Activated T-cell treated with anti-CD3 and anti-CD28 coated beads, Interleukin-2, amount 50 U/mL, for 4 hours (primary cell): ENCODE measurements around the gene MSANTD2. TPM values are rescaled to one million over a fixed set of nuclear protein-coding genes. Genes with fewer than 3 reads are reported as not detected.
A peak's percentile ranks its signal among the peaks of the same experiment; 100 is the strongest.

Source experiments
- ATAC-seq, 2 donors: fragments of 200-7000 bp; cut with Tn5 transposase; one replicate each; pipeline ENCODE4 v1.10.0; 2021
- DNase-seq: peaks from one replicate; pipeline ENCODE4 v3.0.0-alpha.2; 2020
- H3K27me3 Mint-ChIP-seq: one replicate; pipeline ENCODE4 v1.8.0; 2021; ENCODE audit warnings: low read depth, mixed read lengths
- H3K36me3 Mint-ChIP-seq: one replicate; pipeline ENCODE4 v1.8.0; 2022; ENCODE audit warnings: mixed read lengths; ENCODE audit not compliant: insufficient read depth
- H3K4me1 Mint-ChIP-seq: one replicate; pipeline ENCODE4 v1.8.0; 2021; ENCODE audit warnings: low read depth, mixed read lengths
- H3K4me3 Mint-ChIP-seq: one replicate; pipeline ENCODE4 v1.8.0; 2021; ENCODE audit warnings: mild to moderate bottlenecking, moderate library complexity, mixed read lengths
- H3K9me3 Mint-ChIP-seq: one replicate; pipeline ENCODE4 v1.8.0; 2021; ENCODE audit warnings: mixed read lengths
- total RNA-seq, 3 donors: library from RNA; stranded (reverse); gene quantifications; one replicate each; pipeline ENCODE4 v1.2.1, GENCODE V29; 2021

MSANTD2 gene
- total RNA-seq, 3 donors from 2014 or later = 9.0 to 10.2 (median 9.2) TPM

DNA sequence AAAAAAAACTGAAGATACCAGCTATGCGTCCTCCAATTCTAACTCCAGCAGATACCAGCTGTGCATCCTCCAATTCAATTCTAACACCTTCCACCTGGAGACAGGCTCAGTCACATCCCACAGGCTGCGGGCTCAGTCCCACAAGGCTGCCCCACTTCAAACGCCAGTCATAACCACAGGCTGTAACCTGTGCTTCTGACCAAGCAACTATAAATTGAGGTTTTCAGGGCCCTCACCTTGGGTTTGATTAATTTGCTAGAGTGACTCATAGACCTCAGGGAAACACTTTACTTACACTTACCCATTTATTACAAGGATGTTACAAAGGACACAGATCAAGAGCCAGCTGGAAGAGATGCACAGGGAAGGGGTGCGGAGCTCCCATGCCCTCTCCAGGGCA is 32.4 kb upstream of the MSANTD2 start:
- Mint-ChIP-seq H3K9me3 (no peaks in the 10 kb centered on the region), H3K4me3 (no peak overlapping the region), H3K4me1 (peaks cover 6% of the 10 kb centered on the region), H3K27me3 (peaks cover 14% of the 10 kb centered on the region), H3K36me3 (no peaks in the 10 kb centered on the region)
- ATAC-seq = no peak
- no peak for DNase-seq

DNA sequence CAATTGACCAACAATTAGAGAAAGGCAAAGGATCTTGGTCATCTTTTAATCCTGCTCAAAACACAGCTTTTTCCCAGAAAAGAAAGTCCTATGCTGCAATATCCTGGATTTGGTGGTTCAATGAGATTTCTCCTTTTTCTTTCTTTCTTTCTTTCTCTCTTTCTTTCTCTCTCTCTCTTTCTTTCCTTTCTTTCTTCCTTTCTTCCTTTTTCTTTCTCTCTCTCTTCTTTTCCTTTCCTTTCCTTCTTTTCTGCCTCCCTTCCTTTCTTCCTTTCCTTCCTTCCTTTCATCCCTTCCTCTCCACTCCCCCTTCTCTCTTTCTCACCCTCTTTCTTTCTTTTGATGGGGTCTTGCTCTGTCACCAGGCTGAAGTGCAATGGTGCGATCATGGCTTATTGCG is 31.7 kb upstream of the MSANTD2 start:
- Mint-ChIP-seq H3K4me3 (no peak overlapping the region), H3K27me3 (peaks cover 12% of the 10 kb centered on the region), H3K36me3 (no peaks in the 10 kb centered on the region), H3K4me1 (peaks cover 5% of the 10 kb centered on the region), H3K9me3 (no peaks in the 10 kb centered on the region)
- DNase-seq (no peak), ATAC-seq (no peak)

DNA sequence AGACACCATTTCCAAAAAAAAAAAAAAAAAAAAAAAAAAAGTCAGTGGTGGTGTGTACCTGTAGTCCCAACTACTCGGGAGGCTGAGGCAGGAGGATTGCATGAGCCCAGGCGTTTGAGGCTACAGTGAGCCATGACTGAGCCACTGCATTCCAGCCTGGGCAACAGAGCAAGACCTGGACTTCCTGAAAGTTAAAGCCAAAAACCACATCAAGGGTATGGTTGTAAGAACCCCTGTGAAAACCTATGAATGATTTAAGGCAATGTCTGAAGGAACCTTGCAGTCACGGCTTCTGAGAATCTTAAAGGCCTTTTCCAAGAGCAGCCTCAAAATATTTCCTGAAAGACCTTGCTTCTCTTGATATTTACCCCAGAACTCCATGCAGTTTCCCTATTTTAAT is 30.5 kb upstream of the MSANTD2 start:
- DNase-seq (no peak), ATAC-seq (no peak)
- Mint-ChIP-seq H3K36me3 (no peaks in the 10 kb centered on the region), H3K27me3 (peaks cover 5% of the 10 kb centered on the region), H3K4me1 (no peaks in the 10 kb centered on the region), H3K4me3 (no peak overlapping the region), H3K9me3 (no peaks in the 10 kb centered on the region)

DNA sequence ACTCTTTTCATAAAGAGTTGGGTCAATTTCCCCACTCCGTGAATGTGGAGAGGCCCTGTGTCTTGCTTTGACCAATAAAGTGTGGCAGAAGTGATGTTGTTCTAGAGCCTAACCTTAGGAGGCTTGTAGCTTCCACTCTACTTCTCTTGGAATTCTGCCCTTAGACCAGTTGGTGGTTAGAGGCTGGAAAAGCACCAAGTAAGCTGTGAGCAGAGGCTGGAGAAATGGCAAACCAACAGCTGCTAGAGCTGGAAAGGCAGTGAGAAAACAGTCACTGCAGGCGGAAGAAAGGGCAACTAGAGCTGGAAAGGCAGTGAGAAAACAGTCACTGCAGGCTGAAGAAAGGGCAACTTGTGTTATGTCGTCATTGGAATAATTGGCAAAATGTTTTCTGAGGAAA is 29.8 kb upstream of the MSANTD2 start:
- H3K9me3 Mint-ChIP-seq = no peaks in the 10 kb centered on the region
- H3K36me3 Mint-ChIP-seq = no peaks in the 10 kb centered on the region
- DNase-seq (no peak), ATAC-seq (no peak)
- H3K27me3 Mint-ChIP-seq = peaks cover 9% of the 10 kb centered on the region
- no peak overlapping the region for H3K4me3 Mint-ChIP-seq
- no peaks in the 10 kb centered on the region for H3K4me1 Mint-ChIP-seq

DNA sequence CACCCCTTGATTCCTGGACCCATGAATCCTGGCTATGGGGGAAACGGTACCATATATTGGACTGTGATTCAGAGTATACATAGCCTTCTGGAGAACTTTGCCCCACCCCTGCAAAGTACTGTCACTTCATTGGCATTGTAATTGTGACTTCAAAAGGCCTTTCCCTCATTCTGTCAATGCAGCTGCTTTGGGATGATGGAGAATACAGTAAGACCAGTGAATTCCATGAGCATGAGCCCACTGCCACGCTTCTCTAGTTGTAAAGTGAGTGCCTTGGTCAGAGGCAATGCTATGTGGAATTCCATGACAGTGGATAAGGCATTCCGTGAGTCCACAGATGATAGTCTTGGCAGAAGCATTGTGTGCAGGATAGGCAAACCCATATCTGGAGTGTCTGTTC is 25.7 kb upstream of the MSANTD2 start:
- H3K36me3 Mint-ChIP-seq = no peaks in the 10 kb centered on the region
- H3K4me1 Mint-ChIP-seq = no peaks in the 10 kb centered on the region
- H3K9me3 Mint-ChIP-seq = no peaks in the 10 kb centered on the region
- DNase-seq (no peak), ATAC-seq (no peak)
- H3K27me3 Mint-ChIP-seq = peaks cover 17% of the 10 kb centered on the region
- H3K4me3 Mint-ChIP-seq = no peak overlapping the region

DNA sequence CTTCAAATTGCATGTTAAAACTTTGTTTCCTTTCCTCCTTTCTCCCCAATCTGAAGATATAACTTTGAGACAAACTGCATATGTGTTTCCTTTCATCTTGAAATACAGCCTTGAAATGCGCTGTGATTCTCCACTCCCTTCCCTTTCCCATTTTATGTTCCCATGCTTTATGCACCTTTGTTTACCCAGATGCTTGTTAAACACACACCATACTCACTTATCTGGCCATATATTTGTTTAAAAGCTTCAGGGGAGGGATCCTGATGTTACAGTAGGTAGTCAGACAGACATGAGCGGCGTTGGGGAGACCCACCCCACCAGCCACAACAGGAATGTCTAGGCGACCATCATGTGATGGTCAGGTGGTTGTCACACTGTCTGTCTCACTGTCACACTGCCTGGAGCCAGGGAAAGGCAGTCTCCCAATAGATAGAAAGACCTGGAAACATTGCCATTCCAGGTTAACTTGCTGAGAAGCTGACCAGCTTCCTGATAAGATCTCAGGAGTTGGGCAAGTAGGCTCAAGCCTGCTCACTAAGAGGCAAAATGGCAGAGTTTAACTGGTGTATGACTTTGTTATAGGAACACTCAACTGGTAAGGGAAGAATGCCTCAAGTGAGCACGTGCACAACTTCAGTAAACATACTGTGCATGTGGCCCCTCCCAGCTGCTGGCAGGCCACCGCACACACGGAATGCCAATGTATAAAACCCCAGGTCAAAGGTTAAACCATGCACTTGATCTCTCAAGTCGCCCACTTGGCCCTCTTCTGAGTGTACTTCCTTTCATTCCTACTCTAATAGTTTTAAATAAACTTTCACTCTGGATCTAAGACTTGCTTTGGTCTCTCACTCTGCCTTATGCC is 23.5 kb upstream of the MSANTD2 start:
- Mint-ChIP-seq H3K4me3 (no peak overlapping the region), H3K36me3 (no peaks in the 10 kb centered on the region), H3K27me3 (peaks cover 30% of the 10 kb centered on the region), H3K4me1 (no peaks in the 10 kb centered on the region), H3K9me3 (no peaks in the 10 kb centered on the region)
- no peak for DNase-seq
- ATAC-seq = no peak

DNA sequence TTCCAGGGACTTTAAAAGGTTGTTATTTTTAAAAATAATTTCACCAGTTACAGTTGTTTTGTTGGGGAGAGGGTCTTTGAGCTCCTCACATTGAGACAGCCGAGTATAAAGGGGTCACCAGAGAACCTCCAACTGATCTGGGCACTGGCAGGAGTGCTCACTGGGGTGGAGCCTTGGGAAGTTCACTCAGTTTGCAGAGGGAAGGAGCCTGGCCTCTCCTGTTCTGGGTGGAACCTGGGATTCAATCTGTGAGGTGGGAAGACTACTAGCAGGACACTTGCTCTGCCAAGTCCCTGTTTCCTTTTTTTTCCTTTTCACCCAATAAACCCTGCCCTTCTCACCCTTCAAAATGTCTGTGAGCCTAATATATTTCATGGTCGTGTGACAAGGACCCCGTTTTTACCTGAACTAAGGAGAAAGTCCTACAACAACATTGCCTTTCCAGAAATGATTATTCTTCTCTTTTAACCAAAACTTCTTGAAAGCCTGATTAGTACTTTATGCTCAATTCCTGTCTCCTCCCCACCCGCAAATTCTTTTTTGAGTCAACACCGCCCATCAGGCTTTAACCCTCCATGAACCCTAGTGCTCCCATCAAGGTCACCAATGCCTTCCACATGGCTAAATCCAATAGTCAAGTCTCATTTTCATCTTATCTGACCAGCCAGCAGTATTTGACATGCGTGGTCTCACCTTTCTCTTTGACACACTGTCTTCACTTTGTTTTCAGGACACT is 22.0 kb upstream of the MSANTD2 start:
- Mint-ChIP-seq H3K4me1 (no peaks in the 10 kb centered on the region), H3K9me3 (no peaks in the 10 kb centered on the region), H3K36me3 (no peaks in the 10 kb centered on the region), H3K27me3 (peaks cover 39% of the 10 kb centered on the region), H3K4me3 (no peak overlapping the region)
- DNase-seq = no peak
- ATAC-seq = no peak

DNA sequence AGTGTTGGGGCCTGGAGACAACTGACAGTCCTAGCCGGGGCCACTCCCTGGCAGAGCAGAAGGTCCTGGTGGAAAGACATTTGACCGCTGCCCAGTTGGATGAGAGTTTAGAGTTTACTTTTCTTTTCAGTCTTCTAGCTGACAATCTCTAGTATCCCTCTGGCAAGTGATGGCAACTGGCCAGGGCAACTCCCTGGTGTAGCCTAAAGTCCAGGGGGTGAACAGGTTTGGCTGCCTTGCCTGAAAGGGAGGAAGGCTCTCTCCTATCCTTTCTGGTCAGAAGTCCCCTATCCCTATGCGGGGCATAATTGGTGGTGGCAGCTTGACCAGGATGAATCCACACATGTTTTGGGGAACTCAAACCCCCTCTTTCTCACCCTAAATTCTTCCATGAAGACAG is 16.8 kb upstream of the MSANTD2 start:
- Mint-ChIP-seq H3K36me3 (no peaks in the 10 kb centered on the region), H3K4me3 (no peak overlapping the region), H3K27me3 (peaks cover 40% of the 10 kb centered on the region), H3K4me1 (no peaks in the 10 kb centered on the region), H3K9me3 (no peaks in the 10 kb centered on the region)
- ATAC-seq (no peak), DNase-seq (no peak)

DNA sequence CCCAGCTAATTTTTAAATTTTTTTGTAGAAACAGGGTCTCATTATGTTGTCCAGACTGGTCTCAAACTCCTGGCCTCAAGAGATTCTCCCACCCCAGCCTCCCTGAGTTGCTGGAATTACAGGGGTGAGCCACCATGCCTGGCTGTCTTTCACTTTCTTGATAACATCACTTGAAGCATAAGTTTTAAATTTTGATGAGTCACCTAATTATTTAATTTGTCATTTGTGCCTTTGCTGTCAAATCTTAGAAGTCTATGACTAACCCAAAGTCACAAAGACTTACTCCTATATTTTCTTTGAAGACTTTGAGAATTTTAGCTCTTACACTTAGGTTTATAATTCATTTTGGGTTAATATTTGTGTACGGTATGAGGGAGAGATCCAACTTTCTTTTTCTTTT is 14.5 kb upstream of the MSANTD2 start:
- H3K4me1 Mint-ChIP-seq = no peaks in the 10 kb centered on the region
- DNase-seq (no peak), ATAC-seq (peak in 1 of 2 donors; percentile 48)
- no peak overlapping the region for H3K4me3 Mint-ChIP-seq
- peaks cover 29% of the 10 kb centered on the region for H3K27me3 Mint-ChIP-seq
- H3K36me3 Mint-ChIP-seq = no peaks in the 10 kb centered on the region
- no peaks in the 10 kb centered on the region for H3K9me3 Mint-ChIP-seq

DNA sequence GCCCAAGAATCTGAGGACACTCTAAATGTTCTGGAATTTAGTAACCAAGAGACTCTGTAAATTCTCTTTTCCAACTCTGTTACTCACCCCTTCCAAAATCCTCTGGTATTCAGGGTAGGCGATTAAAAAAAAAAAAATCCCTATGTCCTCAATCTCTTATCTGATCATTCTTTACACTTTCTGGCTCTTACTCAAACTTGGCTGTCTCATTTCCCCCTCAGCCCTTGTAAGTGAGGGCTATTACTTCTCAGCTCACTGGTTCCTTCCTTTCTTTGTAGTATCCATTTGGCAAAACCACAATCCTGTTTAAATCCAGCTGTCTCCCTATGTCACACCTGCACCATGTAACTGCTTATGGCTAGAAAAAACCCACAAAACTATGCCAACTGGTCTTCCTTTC is 12.7 kb upstream of the MSANTD2 start:
- Mint-ChIP-seq H3K36me3 (peaks cover 3% of the 10 kb centered on the region), H3K4me3 (no peak overlapping the region), H3K27me3 (peaks cover 20% of the 10 kb centered on the region), H3K9me3 (no peaks in the 10 kb centered on the region), H3K4me1 (no peaks in the 10 kb centered on the region)
- DNase-seq = no peak
- no peak for ATAC-seq

DNA sequence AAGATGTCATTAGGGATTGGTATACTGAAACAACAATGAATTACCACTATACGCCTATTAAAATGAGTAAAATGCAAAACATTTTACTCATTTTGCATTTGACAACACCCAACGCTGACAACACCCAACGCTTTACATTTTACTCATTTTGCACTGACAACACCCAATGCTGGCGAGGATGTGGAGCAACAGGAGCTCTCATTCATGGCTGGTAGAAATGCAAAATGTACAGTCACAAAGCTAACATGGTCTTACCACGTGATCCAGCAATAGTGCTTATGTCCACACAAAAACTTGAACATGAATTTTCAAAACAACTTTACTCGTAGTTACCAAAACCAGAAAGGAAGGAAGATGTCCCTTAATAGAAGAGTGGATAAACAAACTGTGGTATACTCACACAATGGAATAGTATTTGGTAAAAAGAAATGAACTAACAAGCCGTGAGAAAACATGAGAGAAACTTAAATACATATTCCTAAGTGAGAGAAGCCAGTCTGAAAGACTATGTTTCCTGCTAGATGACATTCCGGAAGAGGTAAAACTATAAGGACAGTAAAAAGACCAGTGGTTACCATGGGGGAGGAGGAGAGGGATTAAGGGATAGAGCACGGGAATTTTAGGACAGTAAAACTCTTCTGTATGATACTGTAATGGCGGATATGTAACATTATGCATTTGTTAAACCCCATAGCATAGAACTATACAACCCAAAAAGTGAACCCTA is 11.4 kb upstream of the MSANTD2 start:
- Mint-ChIP-seq H3K36me3 (peaks cover 11% of the 10 kb centered on the region), H3K9me3 (no peaks in the 10 kb centered on the region), H3K27me3 (peaks cover 10% of the 10 kb centered on the region), H3K4me3 (no peak overlapping the region), H3K4me1 (no peaks in the 10 kb centered on the region)
- DNase-seq (no peak), ATAC-seq (no peak)

DNA sequence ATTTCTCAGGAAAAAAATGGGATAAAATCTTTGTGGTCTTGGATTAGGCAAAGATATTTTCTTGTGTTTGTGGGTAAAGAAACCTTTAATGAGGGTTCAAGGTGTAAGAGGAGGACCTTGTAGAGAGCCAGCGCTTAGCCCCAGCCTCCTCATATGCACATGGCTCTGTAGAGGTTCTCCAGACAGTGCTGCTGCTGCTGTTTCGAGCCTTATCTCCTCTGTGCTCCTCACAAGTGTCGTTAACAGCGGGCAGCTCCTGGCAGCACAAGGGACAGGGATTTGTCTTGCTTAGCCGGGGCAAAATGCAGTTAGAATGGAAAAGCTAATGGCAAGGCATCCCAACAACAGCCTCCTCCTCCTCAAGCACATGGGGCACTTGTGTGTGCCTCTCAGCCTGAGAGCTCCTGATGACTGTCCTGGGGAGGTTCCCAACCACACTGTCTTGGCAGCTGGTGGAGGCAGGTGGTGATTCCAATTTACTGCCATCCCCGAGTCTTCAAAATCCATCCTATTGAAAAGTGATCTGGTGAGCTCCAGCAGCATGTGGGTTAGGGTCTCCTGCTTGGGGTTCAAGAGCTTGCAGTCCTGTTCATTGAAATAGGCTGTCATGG is 7.6 kb upstream of the MSANTD2 start:
- peaks cover 17% of the 10 kb centered on the region for H3K36me3 Mint-ChIP-seq
- H3K27me3 Mint-ChIP-seq = peaks cover 2% of the 10 kb centered on the region
- H3K9me3 Mint-ChIP-seq = no peaks in the 10 kb centered on the region
- no peak overlapping the region for H3K4me3 Mint-ChIP-seq
- DNase-seq (no peak), ATAC-seq (no peak)
- H3K4me1 Mint-ChIP-seq = no peaks in the 10 kb centered on the region

DNA sequence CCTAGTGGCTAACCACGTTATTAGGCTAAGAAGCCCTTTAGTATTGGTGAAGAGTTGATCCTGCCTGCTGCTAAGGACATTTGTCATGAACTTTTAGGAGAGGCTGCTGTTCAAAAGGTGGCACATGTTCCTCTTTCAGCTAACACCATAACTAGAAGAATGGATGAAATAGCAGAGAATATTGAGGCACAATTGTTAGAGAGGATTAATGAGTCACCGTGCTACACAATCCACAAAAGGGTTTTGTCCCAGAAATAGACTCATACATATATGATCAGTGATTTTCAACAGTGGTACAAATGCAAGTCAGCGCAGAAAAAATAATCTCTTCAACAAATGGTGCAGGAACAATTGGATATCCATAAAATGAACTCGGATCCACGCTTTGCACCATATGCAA is 7.0 kb upstream of the MSANTD2 start:
- Mint-ChIP-seq H3K4me3 (no peak overlapping the region), H3K27me3 (no peaks in the 10 kb centered on the region), H3K4me1 (no peaks in the 10 kb centered on the region), H3K36me3 (peaks cover 17% of the 10 kb centered on the region), H3K9me3 (no peaks in the 10 kb centered on the region)
- ATAC-seq = no peak
- DNase-seq = no peak

DNA sequence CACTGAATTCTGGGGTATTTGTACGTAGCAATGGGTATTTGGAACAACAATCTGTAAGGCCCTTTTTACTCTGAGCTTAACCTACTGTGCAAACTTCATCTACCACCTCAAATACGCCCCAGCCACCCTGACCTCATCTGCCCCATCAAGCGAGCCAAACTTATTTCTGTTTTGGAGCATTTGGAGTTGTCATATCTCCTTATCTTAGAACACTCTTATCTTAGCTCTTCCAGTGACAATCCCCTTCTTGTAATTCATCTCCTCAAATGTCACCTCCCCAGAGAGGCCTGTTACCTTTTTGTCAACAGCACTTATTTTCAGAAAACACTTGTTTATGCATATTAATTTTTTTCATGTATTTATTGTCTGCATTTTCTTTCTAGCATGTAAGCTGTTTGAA is 4.7 kb upstream of the MSANTD2 start:
- peaks cover 17% of the 10 kb centered on the region for H3K36me3 Mint-ChIP-seq
- no peak overlapping the region for H3K4me3 Mint-ChIP-seq
- no peaks in the 10 kb centered on the region for H3K27me3 Mint-ChIP-seq
- peaks cover 10% of the 10 kb centered on the region for H3K4me1 Mint-ChIP-seq
- no peaks in the 10 kb centered on the region for H3K9me3 Mint-ChIP-seq
- DNase-seq (no peak), ATAC-seq (no peak)
